ENCODE results near the gene RPS19. TPM values are rescaled to one million over a fixed set of nuclear protein-coding genes. Genes with fewer than 3 reads are reported as not detected.

Gene RPS19
- total RNA-seq, 2 donors from 2014 or later: 2,321 to 2,418 TPM

GRCh38 chr19:41904118-41904870, 44.2 kb downstream of the RPS19 start:
- 89 to 94% methylated on average over 28 to 30 of the region's 30 CpGs for WGBS, 2 experiments (ENCODE audit: insufficient coverage in 1 of 2, insufficient read length in 1 of 2)
- peaks cover 45% of the 10 kb centered on the region for H3K36me3 ChIP-seq (ENCODE audit: control insufficient read depth, insufficient read depth, low read length)
- DNase-seq: no peak
- H3K4me3 ChIP-seq (ENCODE audit: low read length): no peak overlapping the region
- H3K27ac ChIP-seq (ENCODE audit: low read depth, low read length): no peak overlapping the region
- no peak overlapping the region for H3K9ac ChIP-seq (ENCODE audit: extremely low read depth, low read length, poor library complexity, severe bottlenecking)
- H3K27me3 ChIP-seq (ENCODE audit: control insufficient read depth, insufficient read depth, low read length, poor library complexity, severe bottlenecking): no peaks in the 10 kb centered on the region
- no peak for TF ChIP-seq CTCF (conservative IDR thresholded peaks at IDR 0.05)
- Mint-ChIP-seq H3K9me3 (no peaks in the 10 kb centered on the region), H3K4me3 (no peak overlapping the region), H3K36me3 (ENCODE audit: low read depth) (peaks cover 56% of the 10 kb centered on the region), H3K4me1 (peaks cover 9% of the 10 kb centered on the region), H3K27me3 (ENCODE audit: insufficient read depth) (peaks cover 8% of the 10 kb centered on the region), H3K27ac (peak overlapping the region; percentile 85)
- H3K4me1 ChIP-seq (ENCODE audit: control insufficient read depth, insufficient read depth, low read length): peaks cover 2% of the 10 kb centered on the region
- no peaks in the 10 kb centered on the region for H3K9me3 ChIP-seq (ENCODE audit: control insufficient read depth, low read length)

GRCh38 chr19:41905273-41906002, 45.4 kb downstream of the RPS19 start:
- Histone ChIP-seq H3K9me3 (ENCODE audit: control insufficient read depth, low read length) (no peaks in the 10 kb centered on the region), H3K27me3 (ENCODE audit: control insufficient read depth, insufficient read depth, low read length, poor library complexity, severe bottlenecking) (peaks cover 5% of the 10 kb centered on the region), H3K27ac (ENCODE audit: low read depth, low read length) (no peak overlapping the region), H3K4me1 (ENCODE audit: control insufficient read depth, insufficient read depth, low read length) (peaks cover 2% of the 10 kb centered on the region), H3K9ac (ENCODE audit: extremely low read depth, low read length, poor library complexity, severe bottlenecking) (no peak overlapping the region), H3K36me3 (ENCODE audit: control insufficient read depth, insufficient read depth, low read length) (peaks cover 36% of the 10 kb centered on the region), H3K4me3 (ENCODE audit: low read length) (no peak overlapping the region)
- Mint-ChIP-seq H3K27ac (no peak overlapping the region), H3K36me3 (ENCODE audit: low read depth) (peaks cover 47% of the 10 kb centered on the region), H3K4me1 (peaks cover 9% of the 10 kb centered on the region), H3K9me3 (no peaks in the 10 kb centered on the region), H3K27me3 (ENCODE audit: insufficient read depth) (peaks cover 18% of the 10 kb centered on the region), H3K4me3 (no peak overlapping the region)
- no peak for TF ChIP-seq CTCF (conservative IDR thresholded peaks at IDR 0.05)
- 90 to 92% methylated on average over 11 to 24 of the region's 24 CpGs for WGBS, 2 experiments (ENCODE audit: insufficient coverage in 1 of 2, insufficient read length in 1 of 2)
- DNase-seq: no peak

GRCh38 chr19:41906271-41906670, 46.2 kb downstream of the RPS19 start:
- Histone ChIP-seq H3K36me3 (ENCODE audit: control insufficient read depth, insufficient read depth, low read length) (peaks cover 33% of the 10 kb centered on the region), H3K4me1 (ENCODE audit: control insufficient read depth, insufficient read depth, low read length) (peaks cover 2% of the 10 kb centered on the region), H3K27me3 (ENCODE audit: control insufficient read depth, insufficient read depth, low read length, poor library complexity, severe bottlenecking) (peaks cover 13% of the 10 kb centered on the region), H3K9ac (ENCODE audit: extremely low read depth, low read length, poor library complexity, severe bottlenecking) (no peak overlapping the region), H3K9me3 (ENCODE audit: control insufficient read depth, low read length) (no peaks in the 10 kb centered on the region), H3K4me3 (ENCODE audit: low read length) (no peak overlapping the region), H3K27ac (ENCODE audit: low read depth, low read length) (no peak overlapping the region)
- no peak for TF ChIP-seq CTCF (conservative IDR thresholded peaks at IDR 0.05)
- H3K27ac Mint-ChIP-seq: no peak overlapping the region
- 86 to 90% methylated on average over 2 to 9 of the region's 9 CpGs for WGBS, 2 experiments (ENCODE audit: insufficient coverage in 1 of 2, insufficient read length in 1 of 2)
- peaks cover 44% of the 10 kb centered on the region for H3K36me3 Mint-ChIP-seq (ENCODE audit: low read depth)
- H3K4me3 Mint-ChIP-seq: no peak overlapping the region
- peaks cover 26% of the 10 kb centered on the region for H3K27me3 Mint-ChIP-seq (ENCODE audit: insufficient read depth)
- H3K9me3 Mint-ChIP-seq: no peaks in the 10 kb centered on the region
- H3K4me1 Mint-ChIP-seq: peaks cover 9% of the 10 kb centered on the region
- no peak for DNase-seq

Data from endodermal cell (in vitro differentiated cells).